ENCODE data around the gene UBE2J2. TPM values are rescaled to one million over a fixed set of nuclear protein-coding genes. Genes with fewer than 3 reads are reported as not detected.

The UBE2J2 gene
- total RNA-seq, 3 donors from 2014 or later = 89.3 to 93.6 (median 91.2) TPM

- Mint-ChIP-seq H3K27me3 (ENCODE audit: low read depth) (no peaks in the 10 kb centered on the region), H3K4me3 (no peak overlapping the region), H3K4me1 (ENCODE audit: low read depth) (peaks cover 43% of the 10 kb centered on the region), H3K9me3 (no peaks in the 10 kb centered on the region), H3K36me3 (ENCODE audit: insufficient read depth) (peaks cover 19% of the 10 kb centered on the region)
- ATAC-seq (no peak), DNase-seq (no peak)
These were observed 5.4 kb downstream of the UBE2J2 start for GRCh38 chr1:1268284-1268682.

- Mint-ChIP-seq H3K4me3 (no peak overlapping the region), H3K4me1 (ENCODE audit: low read depth) (peaks cover 38% of the 10 kb centered on the region)
- no peak for ATAC-seq
These were observed 6.0 kb downstream of the UBE2J2 start for GRCh38 chr1:1267488-1268283.

GRCh38 chr1:1264868-1265272 lies 8.8 kb downstream of the UBE2J2 start:
- ATAC-seq = peak; percentile 34 to 58
- Mint-ChIP-seq H3K4me3 (no peak overlapping the region), H3K27me3 (ENCODE audit: low read depth) (no peaks in the 10 kb centered on the region), H3K4me1 (ENCODE audit: low read depth) (peaks cover 20% of the 10 kb centered on the region), H3K9me3 (no peaks in the 10 kb centered on the region), H3K36me3 (ENCODE audit: insufficient read depth) (peaks cover 24% of the 10 kb centered on the region)
- no peak for DNase-seq

More at GRCh38 chr1:1267488-1268283, 6.0 kb downstream of the UBE2J2 start:
- no peaks in the 10 kb centered on the region for H3K9me3 Mint-ChIP-seq
- peaks cover 21% of the 10 kb centered on the region for H3K36me3 Mint-ChIP-seq (ENCODE audit: insufficient read depth)
- H3K27me3 Mint-ChIP-seq (ENCODE audit: low read depth) = no peaks in the 10 kb centered on the region
- no peak for DNase-seq

- peaks cover 17% of the 10 kb centered on the region for H3K4me1 Mint-ChIP-seq (ENCODE audit: low read depth)
- H3K4me3 Mint-ChIP-seq = no peak overlapping the region
- H3K36me3 Mint-ChIP-seq (ENCODE audit: insufficient read depth) = peaks cover 28% of the 10 kb centered on the region
- H3K9me3 Mint-ChIP-seq = no peaks in the 10 kb centered on the region
- H3K27me3 Mint-ChIP-seq (ENCODE audit: low read depth) = no peaks in the 10 kb centered on the region
- DNase-seq (no peak), ATAC-seq (no peak)
These were observed 9.6 kb downstream of the UBE2J2 start for GRCh38 chr1:1264026-1264425.

GRCh38 chr1:1262758-1263157 lies 10.9 kb downstream of the UBE2J2 start:
- no peak for DNase-seq

GRCh38 chr1:1262071-1262470 lies 11.6 kb downstream of the UBE2J2 start:
- DNase-seq = no peak
- peaks cover 27% of the 10 kb centered on the region for H3K36me3 Mint-ChIP-seq (ENCODE audit: insufficient read depth)
- no peaks in the 10 kb centered on the region for H3K27me3 Mint-ChIP-seq (ENCODE audit: low read depth)
- H3K4me3 Mint-ChIP-seq = no peak overlapping the region
- ATAC-seq = no peak
- H3K4me1 Mint-ChIP-seq (ENCODE audit: low read depth) = peaks cover 12% of the 10 kb centered on the region
- no peaks in the 10 kb centered on the region for H3K9me3 Mint-ChIP-seq

More at GRCh38 chr1:1262758-1263157, 10.9 kb downstream of the UBE2J2 start:
- no peaks in the 10 kb centered on the region for H3K9me3 Mint-ChIP-seq
- H3K4me3 Mint-ChIP-seq = no peak overlapping the region
- ATAC-seq = no peak
- H3K36me3 Mint-ChIP-seq (ENCODE audit: insufficient read depth) = peaks cover 24% of the 10 kb centered on the region
- H3K4me1 Mint-ChIP-seq (ENCODE audit: low read depth) = peaks cover 13% of the 10 kb centered on the region
- H3K27me3 Mint-ChIP-seq (ENCODE audit: low read depth) = no peaks in the 10 kb centered on the region

GRCh38 chr1:1260843-1261560 lies 12.7 kb downstream of the UBE2J2 start:
- Mint-ChIP-seq H3K9me3 (no peaks in the 10 kb centered on the region), H3K4me1 (ENCODE audit: low read depth) (peaks cover 12% of the 10 kb centered on the region), H3K27me3 (ENCODE audit: low read depth) (no peaks in the 10 kb centered on the region), H3K4me3 (no peak overlapping the region), H3K36me3 (ENCODE audit: insufficient read depth) (peaks cover 29% of the 10 kb centered on the region)
- no peak for DNase-seq
- ATAC-seq = no peak

- Mint-ChIP-seq H3K36me3 (ENCODE audit: insufficient read depth) (peaks cover 28% of the 10 kb centered on the region), H3K4me1 (ENCODE audit: low read depth) (peaks cover 12% of the 10 kb centered on the region)
These were observed 13.6 kb downstream of the UBE2J2 start for GRCh38 chr1:1259951-1260600.

GRCh38 chr1:1259540-1259939 lies 14.1 kb downstream of the UBE2J2 start:
- Mint-ChIP-seq H3K4me1 (ENCODE audit: low read depth) (peaks cover 10% of the 10 kb centered on the region), H3K4me3 (no peak overlapping the region), H3K27me3 (ENCODE audit: low read depth) (no peaks in the 10 kb centered on the region), H3K36me3 (ENCODE audit: insufficient read depth) (peaks cover 30% of the 10 kb centered on the region), H3K9me3 (no peaks in the 10 kb centered on the region)
- ATAC-seq (no peak), DNase-seq (no peak)

More at GRCh38 chr1:1259951-1260600, 13.6 kb downstream of the UBE2J2 start:
- no peaks in the 10 kb centered on the region for H3K9me3 Mint-ChIP-seq
- ATAC-seq = no peak
- H3K27me3 Mint-ChIP-seq (ENCODE audit: low read depth) = no peaks in the 10 kb centered on the region
- no peak for DNase-seq
- H3K4me3 Mint-ChIP-seq = no peak overlapping the region

GRCh38 chr1:1259119-1259488 lies 14.6 kb downstream of the UBE2J2 start:
- DNase-seq (no peak), ATAC-seq (no peak)
- Mint-ChIP-seq H3K36me3 (ENCODE audit: insufficient read depth) (peaks cover 30% of the 10 kb centered on the region), H3K4me3 (no peak overlapping the region), H3K27me3 (ENCODE audit: low read depth) (no peaks in the 10 kb centered on the region), H3K4me1 (ENCODE audit: low read depth) (peaks cover 9% of the 10 kb centered on the region), H3K9me3 (no peaks in the 10 kb centered on the region)

GRCh38 chr1:1256956-1257871 lies 16.4 kb downstream of the UBE2J2 start:
- no peak overlapping the region for H3K4me3 Mint-ChIP-seq
- ATAC-seq (no peak), DNase-seq (no peak)
- no peaks in the 10 kb centered on the region for H3K27me3 Mint-ChIP-seq (ENCODE audit: low read depth)
- H3K36me3 Mint-ChIP-seq (ENCODE audit: insufficient read depth) = peaks cover 39% of the 10 kb centered on the region
- H3K9me3 Mint-ChIP-seq = no peaks in the 10 kb centered on the region
- H3K4me1 Mint-ChIP-seq (ENCODE audit: low read depth) = peaks cover 8% of the 10 kb centered on the region

- H3K36me3 Mint-ChIP-seq (ENCODE audit: insufficient read depth) = peaks cover 34% of the 10 kb centered on the region
- DNase-seq (no peak), ATAC-seq (no peak)
- H3K27me3 Mint-ChIP-seq (ENCODE audit: low read depth) = no peaks in the 10 kb centered on the region
- H3K9me3 Mint-ChIP-seq = no peaks in the 10 kb centered on the region
- peaks cover 6% of the 10 kb centered on the region for H3K4me1 Mint-ChIP-seq (ENCODE audit: low read depth)
- no peak overlapping the region for H3K4me3 Mint-ChIP-seq
These were observed 18.0 kb downstream of the UBE2J2 start for GRCh38 chr1:1255611-1256010.

GRCh38 chr1:1255078-1255477 lies 18.6 kb downstream of the UBE2J2 start:
- ATAC-seq (no peak), DNase-seq (no peak)
- no peak overlapping the region for H3K4me3 Mint-ChIP-seq
- peaks cover 8% of the 10 kb centered on the region for H3K4me1 Mint-ChIP-seq (ENCODE audit: low read depth)
- H3K36me3 Mint-ChIP-seq (ENCODE audit: insufficient read depth) = peaks cover 29% of the 10 kb centered on the region
- no peaks in the 10 kb centered on the region for H3K27me3 Mint-ChIP-seq (ENCODE audit: low read depth)
- H3K9me3 Mint-ChIP-seq = no peaks in the 10 kb centered on the region

- Mint-ChIP-seq H3K4me1 (ENCODE audit: low read depth) (peaks cover 9% of the 10 kb centered on the region), H3K9me3 (no peaks in the 10 kb centered on the region), H3K36me3 (ENCODE audit: insufficient read depth) (peaks cover 25% of the 10 kb centered on the region), H3K27me3 (ENCODE audit: low read depth) (no peaks in the 10 kb centered on the region), H3K4me3 (no peak overlapping the region)
- DNase-seq = no peak
- ATAC-seq = no peak
These were observed 19.0 kb downstream of the UBE2J2 start for GRCh38 chr1:1254667-1254998.

Measured in activated T-cell treated with anti-CD3 and anti-CD28 coated beads, Interleukin-2, amount 50 U/mL, for 4 hours (primary cell).